GM18861 (cell line): ENCODE results near the gene EIF4G3.

Source experiments
- ATAC-seq: cut with Tn5 transposase; IDR thresholded peaks from one replicate; pipeline ENCODE4 v1.9.1; 2021; ENCODE audit not compliant: unreplicated experiment

Gene EIF4G3

GRCh38 chr1:20998826-20999225, 177.9 kb downstream of the EIF4G3 start:
- ATAC-seq = no peak

- no peak for ATAC-seq
Observed at GRCh38 chr1:20997602-20998224, 179.0 kb downstream of the EIF4G3 start.

- ATAC-seq = no peak
Observed at GRCh38 chr1:20996554-20996953, 180.1 kb downstream of the EIF4G3 start.

GRCh38 chr1:20993716-20994575, 182.8 kb downstream of the EIF4G3 start:
- ATAC-seq = no peak

GRCh38 chr1:20992322-20993056, 184.2 kb downstream of the EIF4G3 start:
- peak; percentile 49 for ATAC-seq

GRCh38 chr1:20988943-20989342, 187.8 kb downstream of the EIF4G3 start:
- ATAC-seq = no peak

GRCh38 chr1:20987831-20988825, 188.6 kb downstream of the EIF4G3 start:
- no peak for ATAC-seq

- no peak for ATAC-seq
Observed at GRCh38 chr1:20983297-20983889, 193.3 kb downstream of the EIF4G3 start.

GRCh38 chr1:20982316-20982715, 194.4 kb downstream of the EIF4G3 start:
- no peak for ATAC-seq

GRCh38 chr1:20981915-20982314, 194.8 kb downstream of the EIF4G3 start:
- no peak for ATAC-seq

GRCh38 chr1:20980051-20980450, 196.6 kb downstream of the EIF4G3 start:
- ATAC-seq = no peak

GRCh38 chr1:20978413-20978812, 198.3 kb downstream of the EIF4G3 start:
- ATAC-seq = no peak

GRCh38 chr1:20975668-20976067, 201.0 kb downstream of the EIF4G3 start:
- ATAC-seq = no peak

- no peak for ATAC-seq
Observed at GRCh38 chr1:20974951-20975350, 201.7 kb downstream of the EIF4G3 start.

GRCh38 chr1:20974069-20974468, 202.6 kb downstream of the EIF4G3 start:
- no peak for ATAC-seq

- ATAC-seq = no peak
Observed at GRCh38 chr1:20972855-20973254, 203.8 kb downstream of the EIF4G3 start.

GRCh38 chr1:20964540-20965484, 211.9 kb downstream of the EIF4G3 start:
- peak; percentile 74 for ATAC-seq

- ATAC-seq = no peak
Observed at GRCh38 chr1:20962576-20963258, 214.0 kb downstream of the EIF4G3 start.
